Endothelial cell of umbilical vein (primary cell): Measurements from ENCODE around the gene CACNA2D2. TPM values are rescaled to one million over a fixed set of nuclear protein-coding genes. Genes with fewer than 3 reads are reported as not detected.

Source experiments
- BruUV-seq: library from RNA; stranded (reverse); fragments of 400-500 nt; replicated peaks from 2 replicates; lab custom pipeline; 2021; lab: Mats Ljungman, UMichigan
- CTCF ChIA-PET: fragments of 300-600, 350-600 bp; sonication (Branson Sonifier 250); formaldehyde crosslinking; loops from one replicate; lab custom pipeline; 2021; ENCODE audit warnings: antibody characterized with exemption, inconsistent platforms; lab: Charles Lee
- POLR2A ChIA-PET: fragments of 300-600, 350-600 bp; sonication (Branson Sonifier 250); formaldehyde crosslinking; loops from one replicate; lab custom pipeline; 2021; ENCODE audit warnings: antibody characterized with exemption, inconsistent platforms; lab: Charles Lee
- DNase-seq: peaks from one replicate; pipeline ENCODE4 v3.0.0-alpha.2; 2011; ENCODE audit warnings: low read depth, low spot score
- FAIRE-seq: peaks from 2 replicates; lab custom pipeline; 2011; peaks lifted over from hg19 to GRCh38; lab: Jason Lieb, UNC
- H2AFZ ChIP-seq: 2 replicates; pipeline ENCODE4 v1.6.0; 2012; ENCODE audit warnings: low read depth, low read length, control low read depth, inconsistent platforms
- H3K27ac ChIP-seq: 2 replicates; pipeline ENCODE4 v1.5.1; 2011; ENCODE audit warnings: low read depth, mild to moderate bottlenecking, control low read depth, low read length, moderate library complexity; ENCODE audit not compliant: insufficient read depth
- H3K27me3 ChIP-seq, 2 experiments: 2 replicates each; pipeline versions ENCODE4 v1.6.0 to v1.6.1; 2011; ENCODE audit warnings: low read length in 2 of 2, mixed read lengths in 1 of 2; ENCODE audit not compliant: control insufficient read depth in 2 of 2, insufficient read depth in 2 of 2
- H3K36me3 ChIP-seq, 2 experiments: 2 replicates in 1 of 2; 3 replicates in 1 of 2; pipeline ENCODE4 v1.5.1; 2011; ENCODE audit warnings: low read length in 2 of 2, mild to moderate bottlenecking in 1 of 2, moderate library complexity in 1 of 2; ENCODE audit not compliant: control insufficient read depth in 2 of 2, insufficient read depth in 2 of 2; ENCODE audit errors: extremely low read depth in 1 of 2
- H3K4me1 ChIP-seq: 3 replicates; pipeline ENCODE4 v1.5.1; 2011; ENCODE audit warnings: mild to moderate bottlenecking, low read length; ENCODE audit not compliant: control insufficient read depth, insufficient read depth; ENCODE audit errors: extremely low read depth
- H3K4me2 ChIP-seq: 2 replicates; pipeline ENCODE4 v1.6.1; 2011; ENCODE audit warnings: low read length, control low read depth, mixed read lengths; ENCODE audit not compliant: insufficient read depth
- H3K4me3 ChIP-seq, 3 experiments: fragments of 200-600 bp in 1 of 3; sonication (generic), shearing (Covaris generic) in 1 of 3; replicated peaks in 1 of 3; 2 replicates each; pipeline ENCODE4 v1.5.1; 2011 to 2016; ENCODE audit warnings: control low read depth in 3 of 3, low read length in 3 of 3, mild to moderate bottlenecking in 2 of 3, inconsistent platforms in 1 of 3, low read depth in 1 of 3, moderate library complexity in 1 of 3; ENCODE audit not compliant: insufficient read depth in 1 of 3
- H3K79me2 ChIP-seq: 2 replicates; pipeline ENCODE4 v1.6.0; 2012; ENCODE audit warnings: low read length, inconsistent platforms; ENCODE audit not compliant: control insufficient read depth, insufficient read depth
- H3K9ac ChIP-seq: replicated peaks from 2 replicates; pipeline ENCODE3; 2011; ENCODE audit warnings: low read length, control low read depth; ENCODE audit not compliant: insufficient read depth; ENCODE audit errors: extremely low read depth
- H3K9me1 ChIP-seq: replicated peaks from 3 replicates; pipeline ENCODE4 v1.6.0; 2011; ENCODE audit warnings: mild to moderate bottlenecking, low read length; ENCODE audit not compliant: control insufficient read depth, insufficient read depth; ENCODE audit errors: extremely low read depth
- H3K9me3 ChIP-seq: replicated peaks from 2 replicates; pipeline ENCODE4 v1.5.1; 2012; ENCODE audit warnings: low read length, inconsistent platforms; ENCODE audit not compliant: control insufficient read depth, insufficient read depth
- H4K20me1 ChIP-seq: replicated peaks from 2 replicates; pipeline ENCODE3; 2011; ENCODE audit warnings: mild to moderate bottlenecking, low read length; ENCODE audit not compliant: control insufficient read depth, insufficient read depth; ENCODE audit errors: extremely low read depth
- CTCF ChIP-seq, 2 donors: IDR thresholded peaks; 1 replicate in 1 of 2; 2 replicates in 1 of 2; pipeline ENCODE4 v1.5.1; 2011; ENCODE audit warnings: low read length in 2 of 2, mild to moderate bottlenecking in 2 of 2, moderate library complexity in 2 of 2, control low read depth in 1 of 2, inconsistent platforms in 1 of 2, low read depth in 1 of 2; ENCODE audit not compliant: insufficient read depth in 1 of 2; ENCODE audit errors: extremely low read depth in 1 of 2
- EZH2 ChIP-seq: IDR thresholded peaks from 2 replicates; pipeline ENCODE4 v1.6.1; 2012; ENCODE audit warnings: borderline replicate concordance, low read depth, mild to moderate bottlenecking, moderate library complexity, low read length, inconsistent platforms; ENCODE audit not compliant: severe bottlenecking
- FOS ChIP-seq: IDR thresholded peaks from 2 replicates; pipeline ENCODE4 v1.6.1; 2011; ENCODE audit warnings: mild to moderate bottlenecking, low read length, moderate library complexity, borderline replicate concordance; ENCODE audit not compliant: insufficient read depth
- GATA2 ChIP-seq: IDR thresholded peaks from 2 replicates; pipeline ENCODE4 v1.7.0; 2011; ENCODE audit warnings: low read depth, mild to moderate bottlenecking, moderate library complexity, mixed read lengths, low read length; ENCODE audit not compliant: insufficient read length, insufficient read depth
- JUN ChIP-seq: IDR thresholded peaks from 2 replicates; pipeline ENCODE4 v1.6.1; 2011; ENCODE audit warnings: borderline replicate concordance, low read depth; ENCODE audit not compliant: insufficient read length, insufficient read depth
- MAX ChIP-seq: IDR thresholded peaks from 2 replicates; pipeline ENCODE4 v1.6.1; 2011; ENCODE audit not compliant: insufficient read depth, insufficient read length
- MYC ChIP-seq: IDR thresholded peaks from one replicate; pipeline ENCODE4 v1.6.1; 2011; ENCODE audit warnings: mild to moderate bottlenecking, low read depth, low read length
- POLR2A ChIP-seq: IDR thresholded peaks from 2 replicates; pipeline ENCODE4 v1.6.1; 2012; ENCODE audit warnings: low read depth, mild to moderate bottlenecking, control low read depth, low read length
- POLR2AphosphoS5 ChIP-seq: IDR thresholded peaks from 2 replicates; pipeline ENCODE4 v1.6.1; 2012; ENCODE audit warnings: low read depth, mild to moderate bottlenecking, control low read depth, low read length, moderate library complexity; ENCODE audit not compliant: insufficient read depth
- dilution Hi-C: fragments of 300-500 bp; cut with MboI; formaldehyde crosslinking; loops from one replicate; pipeline ENCODE4 v1.15.0; 2019; ENCODE audit warnings: low sequenced_read_pairs; ENCODE audit not compliant: extremely low pct_ligation_motif_present
- intact Hi-C: fragments of 100-400 bp; cut with micrococcal nuclease; formaldehyde crosslinking; loops from one replicate; pipeline ENCODE4 v1.10.0; 2022
- polyA plus RNA-seq, 4 experiments: library from polyadenylated mRNA; depleted of rRNA in 3 of 4; stranded (reverse) in 3 of 4; unstranded in 1 of 4; fragments of >200 nt; gene quantifications; 2 replicates each; pipeline versions ENCODE4 v1.2.1 to v1.2.3, GENCODE V29; 2011 to 2012; ENCODE audit warnings: missing spikeins in 1 of 4
- total RNA-seq: library from RNA; stranded (reverse); gene quantifications from 2 replicates; pipeline ENCODE4 v1.2.3, GENCODE V29; 2021

CACNA2D2 gene
- total and polyA plus RNA-seq, 2 donors (not counting 3 experiments of a cell fraction or from before 2014, with no cell fraction given) = 0.15 TPM; not detected in 1

GRCh38 chr3:50493623-50494022 is 9.8 kb downstream of the CACNA2D2 start:
- no peaks in the 10 kb centered on the region for H3K9me3 ChIP-seq
- H3K27ac ChIP-seq = no peak overlapping the region
- no peaks in the 10 kb centered on the region for H3K9me1 ChIP-seq
- no TSS peak for BruUV-seq
- ChIA-PET POLR2A (no interaction called here), CTCF (interaction anchor here (1.0 kb wide), 1 partner anchor 10 kb away, joined by 3 read pairs; no protein-coding TSS in a partner anchor)
- no peaks in the 10 kb centered on the region for H3K27me3 ChIP-seq
- H3K79me2 ChIP-seq = no peaks in the 10 kb centered on the region
- DNase-seq = no peak
- H3K9ac ChIP-seq = no peak overlapping the region
- intact Hi-C loops = no loop called here
- no peaks in the 10 kb centered on the region for H3K36me3 ChIP-seq
- H3K4me3 ChIP-seq = no peak overlapping the region
- no peaks in the 10 kb centered on the region for H4K20me1 ChIP-seq
- no peak for TF ChIP-seq POLR2A
- H3K4me1 ChIP-seq = no peaks in the 10 kb centered on the region
- no peak for FAIRE-seq
- no peak overlapping the region for H3K4me2 ChIP-seq
- no peak overlapping the region for H2AFZ ChIP-seq
- dilution Hi-C loops = no loop called here

- FAIRE-seq (no peak), DNase-seq (no peak)
- ChIA-PET CTCF (interaction anchor here (1.0 kb wide), 1 partner anchor 10 kb away, joined by 3 read pairs; no protein-coding TSS in a partner anchor), POLR2A (no interaction called here)
- H3K4me3 ChIP-seq = no peak overlapping the region
- dilution Hi-C loops (no loop called here), intact Hi-C loops (no loop called here)
- no TSS peak for BruUV-seq
- H3K79me2 ChIP-seq = no peaks in the 10 kb centered on the region
- H3K4me1 ChIP-seq = no peaks in the 10 kb centered on the region
- H4K20me1 ChIP-seq = no peaks in the 10 kb centered on the region
- H3K9me1 ChIP-seq = no peaks in the 10 kb centered on the region
- H3K27ac ChIP-seq = no peak overlapping the region
- H3K9me3 ChIP-seq = no peaks in the 10 kb centered on the region
- H3K9ac ChIP-seq = no peak overlapping the region
- H3K36me3 ChIP-seq = no peaks in the 10 kb centered on the region
- TF ChIP-seq JUN (no peak), POLR2A (no peak), FOS (no peak), EZH2 (no peak), GATA2 (no peak), CTCF (IDR thresholded peaks at IDR 0.05; ENCODE audit: extremely low read depth in 1 of 2, insufficient read depth in 1 of 2, low read depth in 1 of 2, low read length in 2 of 2) (no peak), POLR2AphosphoS5 (no peak), MYC (no peak), MAX (no peak)
- no peaks in the 10 kb centered on the region for H3K27me3 ChIP-seq
- no peak overlapping the region for H2AFZ ChIP-seq
- H3K4me2 ChIP-seq = no peak overlapping the region
Measured at GRCh38 chr3:50493086-50493485, 10.3 kb downstream of the CACNA2D2 start.
